ENCODE results near the gene CHMP4A. TPM values are rescaled to one million over a fixed set of nuclear protein-coding genes. Genes with fewer than 3 reads are reported as not detected.
A peak's percentile ranks its signal among the peaks of the same experiment; 100 is the strongest.

The CHMP4A gene
- total and polyA plus RNA-seq, 2 of the 13 experiments (the other 11 are each of a cell fraction or from before 2014, with no cell fraction given) = 83.6 to 113 TPM

- peak; percentile 96 for TF ChIP-seq ZNF251 (CRISPR knock-in tag; IDR thresholded peaks at IDR 0.05)
- TF ChIP-seq MATR3 (CRISPR knock-in tag; IDR thresholded peaks at IDR 0.05) = peak; percentile 12; the same call in 1 of the 2 replicates
- TF ChIP-seq PRDM4 (CRISPR knock-in tag; IDR thresholded peaks at IDR 0.05; ENCODE audit: borderline replicate concordance) = no peak; the same call in none of the 2 replicates
- TF ChIP-seq NRL (CRISPR knock-in tag; IDR thresholded peaks at IDR 0.05; ENCODE audit: borderline replicate concordance) = peak; percentile 98; the same call in 1 of the 2 replicates
- peak; percentile 97 for TF ChIP-seq RFXAP (CRISPR knock-in tag; IDR thresholded peaks at IDR 0.05; ENCODE audit: borderline replicate concordance)
- TF ChIP-seq LCORL (IDR thresholded peaks at IDR 0.05) = no peak
- peak; percentile 93 for TF ChIP-seq LCORL (CRISPR knock-in tag; IDR thresholded peaks at IDR 0.05)
- TF ChIP-seq MBNL3 (CRISPR knock-in tag; conservative IDR thresholded peaks at IDR 0.05) = no peak
- TF ChIP-seq FOSL1 (CRISPR knock-in tag; IDR thresholded peaks at IDR 0.05; ENCODE audit: borderline replicate concordance) = peak; percentile 59; the same call in 1 of the 2 replicates
- no peak; the same call in none of the 2 replicates for TF ChIP-seq NFKBIZ (CRISPR knock-in tag; IDR thresholded peaks at IDR 0.05)
- TF ChIP-seq NR0B2 (CRISPR knock-in tag; IDR thresholded peaks at IDR 0.05) = peak; percentile 100
- TF ChIP-seq SIX1 (CRISPR knock-in tag; IDR thresholded peaks at IDR 0.05; ENCODE audit: borderline replicate concordance) = peak; percentile 81; the same call in 1 of the 2 replicates
- TF ChIP-seq ZNF747 (CRISPR knock-in tag; IDR thresholded peaks at IDR 0.05; ENCODE audit: borderline replicate concordance) = peak; percentile 100
- peak; percentile 94; the same call in 1 of the 2 replicates for TF ChIP-seq MEIS1 (CRISPR knock-in tag; IDR thresholded peaks at IDR 0.05; ENCODE audit: borderline replicate concordance)
- TF ChIP-seq ZBTB38 (CRISPR knock-in tag; IDR thresholded peaks at IDR 0.05) = peak; percentile 92
- peak; percentile 99 for TF ChIP-seq SNAPC2 (CRISPR knock-in tag; IDR thresholded peaks at IDR 0.05)
- TF ChIP-seq GPBP1L1 (CRISPR knock-in tag; IDR thresholded peaks at IDR 0.05) = no peak
- TF ChIP-seq ZBTB49 (CRISPR knock-in tag; IDR thresholded peaks at IDR 0.05; ENCODE audit: borderline replicate concordance) = 0 out of 2 replicates have a peak, but pooled peaks have one; percentile 64
- TF ChIP-seq EP300 (IDR thresholded peaks at IDR 0.05; ENCODE audit: low read depth in 2 of 2, low read length in 2 of 2) = peak; percentile 85 to 87; a peak in 3 of 4 replicates
- TF ChIP-seq EP300 (CRISPR knock-in tag; IDR thresholded peaks at IDR 0.05; ENCODE audit: borderline replicate concordance) = peak; percentile 72
- TF ChIP-seq EEA1 (CRISPR knock-in tag; IDR thresholded peaks at IDR 0.05; ENCODE audit: borderline replicate concordance) = no peak
- TF ChIP-seq GATAD1 (CRISPR knock-in tag; IDR thresholded peaks at IDR 0.05) = peak; percentile 98
These were observed 24.8 kb downstream of the CHMP4A start, which contains the start of gene IPO4 (continued) for GRCh38 chr14:24188251-24189058.

Data from HepG2 (cell line).